GM12878 (cell line): ENCODE data around the gene CFAP99. TPM values are rescaled to one million over a fixed set of nuclear protein-coding genes. Genes with fewer than 3 reads are reported as not detected.

ENCODE experiments used
- ATAC-seq: fragments of 200-7000 bp; cut with Tn5 transposase; 3 replicates; pipeline ENCODE4 v1.9.1; 2020; ENCODE audit warnings: mild to moderate bottlenecking, moderate library complexity
- BruUV-seq: library from RNA; stranded (reverse); fragments of 400-500 nt; replicated peaks from 2 replicates; lab custom pipeline; 2021; lab: Mats Ljungman, UMichigan
- CTCF ChIA-PET: fragments of 300-600 bp; sonication (Branson Sonifier 250); formaldehyde crosslinking; extraction: SDS; loops from one replicate; lab custom pipeline; 2021; ENCODE audit warnings: inconsistent platforms; lab: Yijun Ruan, JAX
- POLR2A ChIA-PET: fragments of 350-600 bp; formaldehyde crosslinking; extraction: SDS; loops from one replicate; lab custom pipeline; 2021; ENCODE audit warnings: inconsistent platforms; lab: Charles Lee
- RAD21 ChIA-PET: fragments of 300-600 bp; sonication (Branson Sonifier 250); formaldehyde crosslinking; loops from one replicate; lab custom pipeline; 2023; ENCODE audit warnings: antibody characterized with exemption; ENCODE audit not compliant: unreplicated experiment; lab: Charles Lee
- SMC1A ChIA-PET: fragments of 300-600 bp; sonication (Branson Sonifier 250); formaldehyde crosslinking; loops from one replicate; lab custom pipeline; 2023; ENCODE audit not compliant: unreplicated experiment, uncharacterized antibody; lab: Charles Lee
- DNase-seq: peaks from one replicate; pipeline ENCODE4 v3.0.0-alpha.2; 2011; ENCODE audit warnings: low read depth, low spot score
- FAIRE-seq: peaks from 3 replicates; lab custom pipeline; 2011; peaks lifted over from hg19 to GRCh38; lab: Jason Lieb, UNC
- H2AFZ ChIP-seq: 2 replicates; pipeline ENCODE4 v1.6.0; 2011; ENCODE audit warnings: low read depth, low read length, control low read depth; ENCODE audit not compliant: control insufficient read depth
- H3K27ac ChIP-seq: 2 replicates; pipeline ENCODE4 v1.5.1; 2011; ENCODE audit warnings: control low read depth; ENCODE audit not compliant: control insufficient read depth, insufficient read depth
- H3K27me3 ChIP-seq, 2 experiments: replicated peaks in 1 of 2; 2 replicates each; pipeline versions ENCODE4 v1.6.0 to v1.6.1; 2011; ENCODE audit warnings: low read length in 1 of 2; ENCODE audit not compliant: control insufficient read depth in 2 of 2, insufficient read depth in 2 of 2
- H3K36me3 ChIP-seq, 2 experiments: 2 replicates each; pipeline ENCODE4 v1.5.1; 2011; ENCODE audit warnings: low read length in 1 of 2; ENCODE audit not compliant: control insufficient read depth in 2 of 2, insufficient read depth in 2 of 2
- H3K4me1 ChIP-seq: 2 replicates; pipeline ENCODE4 v1.6.1; 2011; ENCODE audit warnings: mild to moderate bottlenecking, low read length, moderate library complexity, mixed read lengths; ENCODE audit not compliant: control insufficient read depth, insufficient read depth
- H3K4me2 ChIP-seq: 2 replicates; pipeline ENCODE4 v1.6.0; 2011; ENCODE audit warnings: control low read depth; ENCODE audit not compliant: control insufficient read depth, insufficient read depth
- H3K4me3 ChIP-seq: fragments of 200-600 bp; sonication (generic); 2 replicates; pipeline ENCODE4 v1.5.1; 2016
- H3K79me2 ChIP-seq: 2 replicates; pipeline ENCODE4 v1.6.0; 2011; ENCODE audit warnings: low read length; ENCODE audit not compliant: control insufficient read depth, insufficient read depth
- H3K9ac ChIP-seq: 2 replicates; pipeline ENCODE4 v1.8.0; 2011; ENCODE audit warnings: low read length, control low read depth, mixed read lengths; ENCODE audit not compliant: control insufficient read depth, insufficient read depth
- H3K9me3 ChIP-seq: replicated peaks from 3 replicates; pipeline ENCODE4 v1.5.1; 2011; ENCODE audit warnings: mild to moderate bottlenecking, low read length; ENCODE audit not compliant: control insufficient read depth, insufficient read depth
- H4K20me1 ChIP-seq: 2 replicates; pipeline ENCODE4 v1.6.0; 2011; ENCODE audit not compliant: control insufficient read depth, insufficient read depth
- CHD2 ChIP-seq: IDR thresholded peaks from 2 replicates; pipeline ENCODE4 v1.6.1; 2011; ENCODE audit warnings: low read depth, low read length, improper control_type of control experiment, borderline replicate concordance
- RB1 ChIP-seq: fragments of 450-650 bp; formaldehyde crosslinking; IDR thresholded peaks from 2 replicates; pipeline ENCODE4 v1.6.1; 2017; ENCODE audit warnings: mild to moderate bottlenecking, borderline replicate concordance
- TCF3 ChIP-seq: IDR thresholded peaks from 2 replicates; pipeline ENCODE4 v1.6.1; 2012; ENCODE audit warnings: low read depth, mild to moderate bottlenecking, low read length, borderline replicate concordance; ENCODE audit not compliant: insufficient read depth
- ZNF384 ChIP-seq: IDR thresholded peaks from 2 replicates; pipeline ENCODE4 v1.6.1; 2012; ENCODE audit warnings: low read depth, mild to moderate bottlenecking, low read length, improper control_type of control experiment, borderline replicate concordance
- WGBS: methylation state at CpG from one replicate; pipeline ENCODE4 v1.1.6; 2016; ENCODE audit warnings: low lambda C conversion rate; ENCODE audit not compliant: insufficient replicate concordance, insufficient coverage; ENCODE audit errors: missing lambda C conversion rate; 5-methylcytosine and 5-hydroxymethylcytosine counted together
- in situ Hi-C: fragments of 300-500 bp; cut with MboI; formaldehyde crosslinking; loops from 9 replicates; pipeline ENCODE4 v1.14.3; 2018; ENCODE audit warnings: mixed read lengths
- intact Hi-C: fragments of 100-400 bp; cut with micrococcal nuclease; formaldehyde crosslinking; loops from one replicate; pipeline ENCODE4 v1.14.2; 2022; ENCODE audit not compliant: unreplicated experiment
- polyA plus RNA-seq, 11 experiments: library from polyadenylated mRNA; depleted of rRNA in 4 of 11; unstranded in 6 of 11; stranded (reverse) in 5 of 11; fragments of >200 nt; fragmentation: Nextera tagmentation in 4 of 11; fragmentation: Illumina TruSeq in 1 of 11; extraction: Ambion mirVana in 4 of 11; extraction: Trizol in 1 of 11; gene quantifications; 1 replicate in 1 of 11; 2 replicates in 10 of 11; pipeline versions ENCODE4 v1.2.1 to v1.2.3, GENCODE V29; 2011 to 2016; ENCODE audit warnings: inconsistent platforms in 2 of 11, missing spikeins in 2 of 11, low read depth in 1 of 11
- total RNA-seq, 4 experiments: library from RNA; depleted of rRNA in 3 of 4; stranded (reverse); fragments of >200 nt in 3 of 4; fragmentation: Illumina TruSeq in 1 of 4; extraction: Trizol in 1 of 4; gene quantifications; 2 replicates each; pipeline versions ENCODE4 v1.2.1 to v1.2.3, GENCODE V29; 2013 to 2021
- TF ChIP-seq, protein P1 (sequence below): IDR thresholded peaks from 2 replicates; pipeline ENCODE4 v1.6.1; 2012; ENCODE audit warnings: mild to moderate bottlenecking, low read depth, low read length

The CFAP99 gene
- total and polyA plus RNA-seq, 10 of the 15 experiments (the other 5 are each of a cell fraction or from before 2014, with no cell fraction given), result not detected

DNA sequence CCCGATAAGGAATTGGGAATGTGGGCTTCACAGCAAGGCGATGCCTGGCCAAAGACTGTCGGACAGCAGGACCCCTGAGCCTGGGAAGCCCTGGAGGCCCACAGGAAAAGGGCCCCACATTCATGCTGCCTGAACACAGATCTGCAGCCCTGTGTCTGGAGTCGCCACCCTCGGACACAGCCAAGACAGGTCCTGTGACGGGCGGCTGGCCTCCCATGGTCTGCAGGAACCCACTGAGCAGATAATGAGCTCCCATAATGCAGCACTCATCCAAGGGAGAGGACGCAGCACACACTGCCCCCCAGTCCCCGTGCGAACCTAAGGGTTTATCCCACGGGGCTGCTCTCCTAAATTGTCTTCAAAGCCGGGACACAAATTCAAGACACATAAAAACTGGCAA, 30.9 kb upstream of the CFAP99 start:
- ATAC-seq, result no peak
- Histone ChIP-seq H3K36me3 (no peaks in the 10 kb centered on the region), H4K20me1 (0 out of 2 replicates have a peak, but pooled peaks cover 4% of the 10 kb centered on the region), H3K9ac (no peak overlapping the region), H3K4me2 (no peak overlapping the region), H3K4me1 (no peaks in the 10 kb centered on the region), H2AFZ (no peak overlapping the region), H3K4me3 (no peak overlapping the region), H3K27me3 (no peaks in the 10 kb centered on the region), H3K9me3 (no peaks in the 10 kb centered on the region; the same call in 2 of the 3 replicates), H3K79me2 (no peaks in the 10 kb centered on the region), H3K27ac (no peak overlapping the region)
- FAIRE-seq, result no peak
- ChIA-PET CTCF (no interaction called here), RAD21 (no interaction called here), SMC1A (interaction anchor here (0.7 kb wide), 1 partner anchor 24 kb away, joined by 3 read pairs; no protein-coding TSS in a partner anchor), POLR2A (no interaction called here)
- TF ChIP-seq ZNF384 (no peak), RB1 (no peak), TCF3 (no peak), CHD2 (no peak)
- TF ChIP-seq, protein P1, sequence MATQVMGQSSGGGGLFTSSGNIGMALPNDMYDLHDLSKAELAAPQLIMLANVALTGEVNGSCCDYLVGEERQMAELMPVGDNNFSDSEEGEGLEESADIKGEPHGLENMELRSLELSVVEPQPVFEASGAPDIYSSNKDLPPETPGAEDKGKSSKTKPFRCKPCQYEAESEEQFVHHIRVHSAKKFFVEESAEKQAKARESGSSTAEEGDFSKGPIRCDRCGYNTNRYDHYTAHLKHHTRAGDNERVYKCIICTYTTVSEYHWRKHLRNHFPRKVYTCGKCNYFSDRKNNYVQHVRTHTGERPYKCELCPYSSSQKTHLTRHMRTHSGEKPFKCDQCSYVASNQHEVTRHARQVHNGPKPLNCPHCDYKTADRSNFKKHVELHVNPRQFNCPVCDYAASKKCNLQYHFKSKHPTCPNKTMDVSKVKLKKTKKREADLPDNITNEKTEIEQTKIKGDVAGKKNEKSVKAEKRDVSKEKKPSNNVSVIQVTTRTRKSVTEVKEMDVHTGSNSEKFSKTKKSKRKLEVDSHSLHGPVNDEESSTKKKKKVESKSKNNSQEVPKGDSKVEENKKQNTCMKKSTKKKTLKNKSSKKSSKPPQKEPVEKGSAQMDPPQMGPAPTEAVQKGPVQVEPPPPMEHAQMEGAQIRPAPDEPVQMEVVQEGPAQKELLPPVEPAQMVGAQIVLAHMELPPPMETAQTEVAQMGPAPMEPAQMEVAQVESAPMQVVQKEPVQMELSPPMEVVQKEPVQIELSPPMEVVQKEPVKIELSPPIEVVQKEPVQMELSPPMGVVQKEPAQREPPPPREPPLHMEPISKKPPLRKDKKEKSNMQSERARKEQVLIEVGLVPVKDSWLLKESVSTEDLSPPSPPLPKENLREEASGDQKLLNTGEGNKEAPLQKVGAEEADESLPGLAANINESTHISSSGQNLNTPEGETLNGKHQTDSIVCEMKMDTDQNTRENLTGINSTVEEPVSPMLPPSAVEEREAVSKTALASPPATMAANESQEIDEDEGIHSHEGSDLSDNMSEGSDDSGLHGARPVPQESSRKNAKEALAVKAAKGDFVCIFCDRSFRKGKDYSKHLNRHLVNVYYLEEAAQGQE, result no peak
- in situ Hi-C loops (no loop called here), intact Hi-C loops (no loop called here)
- no peak for DNase-seq
- BruUV-seq, result no TSS peak
- WGBS, result 48% methylated on average over 12 of the region's 12 CpGs
